Caco-2 (cell line): ENCODE measurements around the gene JAG2. TPM values are rescaled to one million over a fixed set of nuclear protein-coding genes. Genes with fewer than 3 reads are reported as not detected.

Experiments used
- BruUV-seq: library from RNA; stranded (reverse); fragments of 400-500 nt; replicated peaks from 2 replicates; lab custom pipeline; 2021; lab: Mats Ljungman, UMichigan
- CTCF ChIA-PET: fragments of 300-600 bp; sonication (Branson Sonifier 250); formaldehyde crosslinking; loops from one replicate; lab custom pipeline; 2022; ENCODE audit warnings: antibody characterized with exemption; lab: Charles Lee
- POLR2A ChIA-PET: fragments of 300-600 bp; sonication (Branson Sonifier 250); formaldehyde crosslinking; loops from one replicate; lab custom pipeline; 2022; ENCODE audit warnings: antibody characterized with exemption; lab: Charles Lee
- DNase-seq, 2 experiments: peaks; one replicate each; pipeline versions ENCODE4 v3.0.0 to v3.0.0-alpha.2; 2020 to 2022
- H3K27me3 ChIP-seq: replicated peaks from 2 replicates; pipeline ENCODE4 v1.6.0; 2011; ENCODE audit warnings: low read length; ENCODE audit not compliant: control insufficient read depth, insufficient read depth
- H3K36me3 ChIP-seq: 2 replicates; pipeline ENCODE4 v1.5.1; 2011; ENCODE audit warnings: low read length; ENCODE audit not compliant: control insufficient read depth, insufficient read depth
- H3K4me1 ChIP-seq: fragments of 250-450 bp; sonication (Bioruptor Pico); 2 replicates; pipeline ENCODE4 v1.5.1; 2020; ENCODE audit warnings: mild to moderate bottlenecking
- H3K4me3 ChIP-seq: 2 replicates; pipeline ENCODE4 v1.5.1; 2011; ENCODE audit warnings: low read depth, mild to moderate bottlenecking, control low read depth, low read length
- H3K9me3 ChIP-seq: fragments of 250-450 bp; sonication (Bioruptor Pico); 2 replicates; pipeline ENCODE4 v1.5.1; 2020; ENCODE audit warnings: mild to moderate bottlenecking, moderate library complexity
- H3K27ac Mint-ChIP-seq: one replicate; pipeline ENCODE4 v1.8.0; 2022; ENCODE audit warnings: mixed read lengths; ENCODE audit not compliant: unreplicated experiment
- H3K27me3 Mint-ChIP-seq: one replicate; pipeline ENCODE4 v1.8.0; 2022; ENCODE audit warnings: mixed read lengths; ENCODE audit not compliant: insufficient read depth, unreplicated experiment
- H3K36me3 Mint-ChIP-seq: one replicate; pipeline ENCODE4 v1.8.0; 2022; ENCODE audit warnings: mild to moderate bottlenecking, mixed read lengths; ENCODE audit not compliant: insufficient read depth, unreplicated experiment
- H3K4me1 Mint-ChIP-seq: one replicate; pipeline ENCODE4 v1.8.0; 2022; ENCODE audit warnings: low read depth, mixed read lengths; ENCODE audit not compliant: unreplicated experiment
- H3K4me3 Mint-ChIP-seq: one replicate; pipeline ENCODE4 v1.8.0; 2022; ENCODE audit warnings: mild to moderate bottlenecking, moderate library complexity, mixed read lengths; ENCODE audit not compliant: unreplicated experiment
- H3K9me3 Mint-ChIP-seq: one replicate; pipeline ENCODE4 v1.8.0; 2022; ENCODE audit warnings: mixed read lengths; ENCODE audit not compliant: unreplicated experiment
- CTCF ChIP-seq, 2 experiments: fragments of 200-600 bp in 1 of 2; IDR thresholded peaks; 1 replicate in 1 of 2; 2 replicates in 1 of 2; pipeline versions ENCODE4 v1.5.1 to v1.8.0; 2011 to 2022; ENCODE audit warnings: antibody characterized with exemption in 1 of 2, control low read depth in 1 of 2, inconsistent platforms in 1 of 2, low read depth in 1 of 2, low read length in 1 of 2, mild to moderate bottlenecking in 1 of 2, moderate library complexity in 1 of 2; ENCODE audit not compliant: insufficient read depth in 1 of 2, severe bottlenecking in 1 of 2, unreplicated experiment in 1 of 2
- intact Hi-C: fragments of 100-400 bp; cut with micrococcal nuclease; formaldehyde crosslinking; loops from one replicate; pipeline ENCODE4 v1.10.0; 2022; ENCODE audit not compliant: unreplicated experiment
- total RNA-seq: library from RNA; stranded (reverse); gene quantifications from 2 replicates; pipeline ENCODE4 v1.2.3, GENCODE V29; 2022

The JAG2 gene
- total RNA-seq, 1 experiment from 2014 or later: 43.0 TPM

- H3K4me1 ChIP-seq: peaks cover 6% of the 10 kb centered on the region
- no peaks in the 10 kb centered on the region for H3K9me3 ChIP-seq
- H3K27ac Mint-ChIP-seq: peak overlapping the region; percentile 40
- POLR2A ChIA-PET: interaction anchor here (0.6 kb wide), 1 partner anchor 56 kb away, joined by 3 read pairs; no protein-coding TSS in a partner anchor
- TF ChIP-seq CTCF (IDR thresholded peaks at IDR 0.05; ENCODE audit: insufficient read depth in 1 of 2, low read depth in 1 of 2, low read length in 1 of 2, severe bottlenecking in 1 of 2, unreplicated experiment in 1 of 2): no peak
- no peaks in the 10 kb centered on the region for H3K36me3 ChIP-seq
- peaks cover 14% of the 10 kb centered on the region for H3K36me3 Mint-ChIP-seq
- peak overlapping the region; percentile 66 for H3K4me3 Mint-ChIP-seq
- no peaks in the 10 kb centered on the region for H3K9me3 Mint-ChIP-seq
- no peaks in the 10 kb centered on the region; the same call in 1 of the 2 replicates for H3K27me3 ChIP-seq
- H3K27me3 Mint-ChIP-seq: no peaks in the 10 kb centered on the region
- CTCF ChIA-PET: interaction anchor here (0.8 to 1.9 kb wide), 3 partner anchors 12 to 78 kb away, joined by 3 to 7 read pairs (median 4); partner anchors contain the start of gene NUDT14
- H3K4me3 ChIP-seq: peak overlapping the region; percentile 29
- intact Hi-C loops: no loop called here
- DNase-seq: peak in 1 of 2 experiments; percentile 42
- no TSS peak for BruUV-seq
- no peaks in the 10 kb centered on the region for H3K4me1 Mint-ChIP-seq
Measured at GRCh38 chr14:105168979-105169507, 467 bp upstream of the JAG2 start.

- Mint-ChIP-seq H3K4me1 (no peaks in the 10 kb centered on the region), H3K9me3 (no peaks in the 10 kb centered on the region), H3K27me3 (no peaks in the 10 kb centered on the region), H3K36me3 (peaks cover 14% of the 10 kb centered on the region), H3K4me3 (peak overlapping the region; percentile 64), H3K27ac (no peak overlapping the region)
- Histone ChIP-seq H3K4me1 (peaks cover 6% of the 10 kb centered on the region), H3K4me3 (peak overlapping the region; percentile 80), H3K27me3 (no peaks in the 10 kb centered on the region; the same call in 1 of the 2 replicates), H3K9me3 (no peaks in the 10 kb centered on the region), H3K36me3 (no peaks in the 10 kb centered on the region)
- BruUV-seq: no TSS peak
- POLR2A ChIA-PET: interaction anchor here (0.6 kb wide), 1 partner anchor 32 kb away, joined by 3 read pairs; no protein-coding TSS in a partner anchor
- DNase-seq: no peak
- TF ChIP-seq CTCF (IDR thresholded peaks at IDR 0.05; ENCODE audit: insufficient read depth in 1 of 2, low read depth in 1 of 2, low read length in 1 of 2, severe bottlenecking in 1 of 2, unreplicated experiment in 1 of 2): no peak
- intact Hi-C loops: no loop called here
- CTCF ChIA-PET: interaction anchor here (0.7 to 1.1 kb wide), 3 partner anchors 49 to 78 kb away, joined by 3 read pairs; no protein-coding TSS in a partner anchor
Measured at GRCh38 chr14:105168093-105168420, 519 bp downstream of the JAG2 start.

DNA sequence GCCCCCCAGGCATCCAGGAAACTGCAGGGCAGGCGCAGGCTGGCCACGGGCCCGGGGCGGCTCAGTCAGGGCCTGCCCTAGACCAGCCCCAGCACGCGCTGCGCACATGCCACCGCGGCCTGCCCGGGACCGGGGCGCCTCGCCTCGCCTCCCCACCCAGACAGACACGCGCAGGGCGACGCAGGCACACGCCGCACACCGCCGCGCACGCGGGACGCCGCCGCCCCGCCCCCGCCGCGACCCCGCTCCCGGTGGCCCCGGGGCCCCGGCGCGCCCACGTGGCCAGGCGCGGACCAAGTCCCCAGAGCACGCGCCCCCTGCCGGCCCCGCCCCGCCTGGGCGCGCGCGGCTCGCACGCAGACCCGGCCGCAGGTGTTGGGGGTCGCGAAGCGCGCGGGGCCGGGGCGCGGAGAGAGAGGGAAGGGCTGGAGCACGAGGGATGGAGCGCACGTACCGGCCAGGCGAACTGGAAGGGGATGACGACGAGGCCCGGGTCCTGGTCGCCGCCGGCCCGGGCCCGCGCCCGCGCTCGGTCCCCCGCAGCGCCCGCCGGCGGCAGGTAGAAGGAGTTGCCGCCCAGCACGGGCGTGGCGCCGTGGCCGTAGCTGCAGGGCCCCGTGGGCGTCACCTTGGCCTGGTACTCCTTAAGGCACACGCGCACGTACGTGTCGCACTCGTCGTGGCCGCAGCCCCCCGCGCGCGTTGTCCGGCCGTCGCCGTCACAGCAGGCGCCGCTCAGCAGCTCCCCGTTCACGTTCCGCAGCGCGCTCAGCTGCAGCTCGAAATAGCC is 1.1 kb downstream of the JAG2 start:
- Histone ChIP-seq H3K27me3 (no peaks in the 10 kb centered on the region; the same call in 1 of the 2 replicates), H3K4me3 (peak overlapping the region; percentile 80), H3K9me3 (no peaks in the 10 kb centered on the region), H3K36me3 (no peaks in the 10 kb centered on the region), H3K4me1 (peaks cover 6% of the 10 kb centered on the region)
- Mint-ChIP-seq H3K4me1 (no peaks in the 10 kb centered on the region), H3K9me3 (no peaks in the 10 kb centered on the region), H3K36me3 (peaks cover 14% of the 10 kb centered on the region), H3K27me3 (no peaks in the 10 kb centered on the region), H3K27ac (no peak overlapping the region), H3K4me3 (peak overlapping the region; percentile 64)
- DNase-seq: peak in 1 of 2 experiments; percentile 66
- no peak for TF ChIP-seq CTCF (IDR thresholded peaks at IDR 0.05; ENCODE audit: insufficient read depth in 1 of 2, low read depth in 1 of 2, low read length in 1 of 2, severe bottlenecking in 1 of 2, unreplicated experiment in 1 of 2)
- intact Hi-C loops: loop anchor here (1.0 kb wide), 1 partner anchor 74 kb away; no protein-coding TSS in a partner anchor
- POLR2A ChIA-PET: interaction anchor here (0.6 kb wide), 1 partner anchor 32 kb away, joined by 3 read pairs; no protein-coding TSS in a partner anchor
- BruUV-seq: no TSS peak
- CTCF ChIA-PET: interaction anchor here (0.7 to 1.1 kb wide), 3 partner anchors 49 to 77 kb away, joined by 3 read pairs; no protein-coding TSS in a partner anchor
